HL-60 (cell line): ENCODE measurements around the gene PDGFA.

Experiments used
- DNase-seq, 2 experiments: peaks; one replicate each; pipeline ENCODE4 v3.0.0-alpha.2; 2010 to 2020; ENCODE audit warnings: low read depth in 1 of 2, low spot score in 1 of 2
- H3K27ac ChIP-seq: fragments of 250-450 bp; sonication (Bioruptor Pico); replicated peaks from 2 replicates; pipeline ENCODE4 v1.5.1; 2020; ENCODE audit warnings: mild to moderate bottlenecking, moderate library complexity
- H3K27me3 ChIP-seq: fragments of 250-450 bp; sonication (Bioruptor Pico); 2 replicates; pipeline ENCODE4 v1.5.1; 2021; ENCODE audit warnings: mild to moderate bottlenecking, moderate library complexity; ENCODE audit not compliant: insufficient read depth, poor library complexity, severe bottlenecking
- H3K4me3 ChIP-seq: replicated peaks from 2 replicates; pipeline ENCODE4 v1.5.1; 2011; ENCODE audit warnings: mild to moderate bottlenecking, control low read depth, low read length; ENCODE audit not compliant: insufficient read depth
- GABPA ChIP-seq: IDR thresholded peaks from 2 replicates; pipeline ENCODE4 v1.6.1; 2012; ENCODE audit warnings: low read depth
- POLR2AphosphoS5 ChIP-seq: IDR thresholded peaks from 2 replicates; pipeline ENCODE4 v1.6.1; 2012; ENCODE audit warnings: low read depth
- REST ChIP-seq: IDR thresholded peaks from 2 replicates; pipeline ENCODE4 v1.6.1; 2012; ENCODE audit warnings: low read depth; ENCODE audit not compliant: insufficient replicate concordance
- SPI1 ChIP-seq: IDR thresholded peaks from 2 replicates; pipeline ENCODE4 v1.6.1; 2012; ENCODE audit warnings: low read depth, mild to moderate bottlenecking, borderline replicate concordance
- TF ChIP-seq, protein P1 (sequence below): IDR thresholded peaks from one replicate; pipeline ENCODE4 v1.5.1; 2011; ENCODE audit warnings: low read length, control low read depth, inconsistent platforms; ENCODE audit not compliant: insufficient read depth

PDGFA gene

DNA sequence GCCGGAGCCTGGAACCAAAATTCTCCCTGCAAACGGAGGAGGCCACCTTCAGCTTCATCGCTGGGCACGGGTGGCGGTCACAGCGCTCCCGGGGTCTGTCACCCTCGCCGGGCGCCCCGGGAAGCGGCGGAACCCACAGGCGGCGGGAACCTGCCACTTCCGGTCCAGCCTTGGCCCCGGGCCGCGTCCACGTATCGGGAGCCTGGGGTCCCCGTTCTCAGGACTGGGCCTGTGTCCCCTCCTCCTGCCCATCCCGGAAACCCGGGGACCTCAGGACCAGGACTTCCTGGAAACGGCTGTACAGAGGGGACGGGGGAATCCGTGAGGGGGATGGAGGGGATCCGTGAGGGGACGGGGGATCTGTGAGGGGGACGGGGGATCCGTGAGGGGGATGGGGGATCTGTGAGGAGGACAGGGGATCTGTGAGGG, 25.4 kb downstream of the PDGFA start:
- TF ChIP-seq, protein P1, sequence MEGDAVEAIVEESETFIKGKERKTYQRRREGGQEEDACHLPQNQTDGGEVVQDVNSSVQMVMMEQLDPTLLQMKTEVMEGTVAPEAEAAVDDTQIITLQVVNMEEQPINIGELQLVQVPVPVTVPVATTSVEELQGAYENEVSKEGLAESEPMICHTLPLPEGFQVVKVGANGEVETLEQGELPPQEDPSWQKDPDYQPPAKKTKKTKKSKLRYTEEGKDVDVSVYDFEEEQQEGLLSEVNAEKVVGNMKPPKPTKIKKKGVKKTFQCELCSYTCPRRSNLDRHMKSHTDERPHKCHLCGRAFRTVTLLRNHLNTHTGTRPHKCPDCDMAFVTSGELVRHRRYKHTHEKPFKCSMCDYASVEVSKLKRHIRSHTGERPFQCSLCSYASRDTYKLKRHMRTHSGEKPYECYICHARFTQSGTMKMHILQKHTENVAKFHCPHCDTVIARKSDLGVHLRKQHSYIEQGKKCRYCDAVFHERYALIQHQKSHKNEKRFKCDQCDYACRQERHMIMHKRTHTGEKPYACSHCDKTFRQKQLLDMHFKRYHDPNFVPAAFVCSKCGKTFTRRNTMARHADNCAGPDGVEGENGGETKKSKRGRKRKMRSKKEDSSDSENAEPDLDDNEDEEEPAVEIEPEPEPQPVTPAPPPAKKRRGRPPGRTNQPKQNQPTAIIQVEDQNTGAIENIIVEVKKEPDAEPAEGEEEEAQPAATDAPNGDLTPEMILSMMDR = no peak
- TF ChIP-seq GABPA (no peak), REST (no peak)
- DNase-seq = no peak
- no peaks in the 10 kb centered on the region for H3K27me3 ChIP-seq
- H3K27ac ChIP-seq = no peak overlapping the region
- no peak overlapping the region for H3K4me3 ChIP-seq

GRCh38 chr7:493661-494251, 25.9 kb downstream of the PDGFA start:
- no peaks in the 10 kb centered on the region for H3K27me3 ChIP-seq
- H3K27ac ChIP-seq = no peak overlapping the region
- no peak overlapping the region for H3K4me3 ChIP-seq
- TF ChIP-seq REST = no peak
- no peak for TF ChIP-seq GABPA
- TF ChIP-seq SPI1 = no peak
- DNase-seq = no peak

DNA sequence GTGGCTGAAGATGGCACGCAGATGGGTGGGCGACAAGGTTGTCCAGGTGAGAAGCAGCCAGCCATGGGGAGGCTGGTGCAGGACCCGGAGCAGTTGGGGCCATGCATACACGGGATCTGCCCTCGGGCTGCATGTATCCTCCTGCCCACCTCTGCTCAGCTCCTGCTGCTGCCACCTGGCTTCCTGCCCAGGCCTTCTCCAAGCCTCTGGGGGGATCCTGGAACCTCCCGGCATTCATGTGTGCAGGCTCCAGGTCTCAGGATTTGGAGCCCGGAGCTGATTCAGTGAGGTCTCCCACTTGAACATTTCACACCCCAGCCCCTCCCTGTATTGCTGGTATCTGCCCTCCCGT, 27.0 kb downstream of the PDGFA start:
- no peak for TF ChIP-seq REST
- TF ChIP-seq, protein P1 = no peak
- TF ChIP-seq GABPA = no peak
- no peak for TF ChIP-seq SPI1
- TF ChIP-seq POLR2AphosphoS5 = no peak
- no peak for DNase-seq
- Histone ChIP-seq H3K27me3 (no peaks in the 10 kb centered on the region), H3K27ac (no peak overlapping the region), H3K4me3 (no peak overlapping the region)
